Measurements from ENCODE around the gene CARMIL1. TPM values are rescaled to one million over a fixed set of nuclear protein-coding genes. Genes with fewer than 3 reads are reported as not detected.

CARMIL1 gene
- total RNA-seq, 2 donors from 2014 or later = 10.8 to 11.3 TPM

GRCh38 chr6:25603251-25603650 lies 324.1 kb downstream of the CARMIL1 start:
- ATAC-seq (no peak), DNase-seq (no peak)
- intact Hi-C loops (cut with DNase I) = loop anchor here in 1 of 2 donors (2.0 kb wide), 1 partner anchor 380 kb away; no protein-coding TSS in a partner anchor

DNA sequence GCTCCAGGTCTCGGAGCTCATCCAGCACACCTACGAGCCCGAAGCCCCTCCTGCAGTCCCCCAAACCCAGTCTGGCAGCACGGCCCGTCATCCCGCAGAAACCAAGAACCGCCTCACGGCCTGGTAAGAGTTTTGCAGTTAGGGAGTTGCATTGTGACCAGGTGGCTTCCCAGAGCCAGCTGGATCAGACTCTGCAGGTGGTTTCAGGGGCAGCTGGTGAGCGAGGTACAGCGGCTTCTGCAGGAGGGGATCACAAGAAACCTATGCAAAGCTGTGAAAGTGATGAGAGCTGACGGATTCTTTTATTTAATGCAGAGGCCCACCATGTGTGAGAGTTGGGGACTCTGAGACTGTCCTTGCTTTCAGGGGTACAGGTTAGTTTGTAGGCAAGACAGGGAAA lies 327.0 kb downstream of the CARMIL1 start:
- ATAC-seq (no peak), DNase-seq (no peak)
- intact Hi-C loops (cut with DNase I) = no loop called here

GRCh38 chr6:25608558-25609174 lies 329.5 kb downstream of the CARMIL1 start:
- DNase-seq (no peak), ATAC-seq (no peak)

DNA sequence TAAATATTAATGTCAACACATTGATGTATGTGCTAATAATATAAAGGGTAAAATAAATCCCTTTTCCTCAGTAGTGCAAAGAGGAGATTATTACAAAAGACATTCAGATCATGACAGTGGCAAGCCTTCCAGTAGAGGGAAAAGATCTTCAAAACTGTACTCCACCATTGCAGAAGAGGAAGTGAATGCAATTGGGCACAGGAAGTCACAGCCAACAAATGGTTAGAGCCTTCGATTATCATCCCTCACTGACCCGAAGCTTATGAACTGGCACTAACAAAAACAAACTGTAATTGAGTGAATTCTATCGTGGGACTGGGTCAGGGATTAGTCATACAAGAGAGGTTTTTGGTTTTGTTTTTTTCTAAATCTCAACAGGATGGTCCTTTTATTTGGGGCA lies 333.5 kb downstream of the CARMIL1 start:
- ATAC-seq = no peak
- intact Hi-C loops (cut with DNase I) = no loop called here
- no peak for DNase-seq

More at GRCh38 chr6:25608558-25609174, 329.5 kb downstream of the CARMIL1 start:
- intact Hi-C loops (cut with DNase I) = no loop called here

GRCh38 chr6:25613415-25613814 lies 334.2 kb downstream of the CARMIL1 start:
- DNase-seq (no peak), ATAC-seq (no peak)
- intact Hi-C loops (cut with DNase I) = no loop called here

- intact Hi-C loops (cut with DNase I) = no loop called here
Observed at GRCh38 chr6:25614052-25614451, 334.9 kb downstream of the CARMIL1 start.

DNA sequence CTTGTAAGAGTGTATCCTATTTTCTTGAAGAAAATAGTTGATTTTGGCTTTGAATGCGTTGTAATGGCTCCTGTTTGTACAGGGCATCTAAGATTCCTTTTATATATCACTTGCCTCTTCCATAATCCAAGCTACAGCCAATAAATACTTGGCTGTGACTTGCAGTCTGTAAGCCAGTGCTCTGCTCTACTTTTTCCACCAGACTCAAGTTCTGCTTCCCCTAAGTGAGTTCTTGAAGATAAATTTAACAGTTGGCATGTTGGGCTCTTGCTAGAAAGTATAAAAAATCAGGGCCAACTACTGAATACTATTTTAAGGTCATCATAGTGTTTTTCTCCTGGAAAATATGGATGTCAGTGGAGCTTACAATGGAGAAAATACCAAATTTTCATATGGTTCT lies 336.3 kb downstream of the CARMIL1 start:
- intact Hi-C loops (cut with DNase I) = no loop called here
- ATAC-seq (no peak), DNase-seq (no peak)

More at GRCh38 chr6:25614052-25614451, 334.9 kb downstream of the CARMIL1 start:
- no peak for ATAC-seq
- no peak for DNase-seq

DNA sequence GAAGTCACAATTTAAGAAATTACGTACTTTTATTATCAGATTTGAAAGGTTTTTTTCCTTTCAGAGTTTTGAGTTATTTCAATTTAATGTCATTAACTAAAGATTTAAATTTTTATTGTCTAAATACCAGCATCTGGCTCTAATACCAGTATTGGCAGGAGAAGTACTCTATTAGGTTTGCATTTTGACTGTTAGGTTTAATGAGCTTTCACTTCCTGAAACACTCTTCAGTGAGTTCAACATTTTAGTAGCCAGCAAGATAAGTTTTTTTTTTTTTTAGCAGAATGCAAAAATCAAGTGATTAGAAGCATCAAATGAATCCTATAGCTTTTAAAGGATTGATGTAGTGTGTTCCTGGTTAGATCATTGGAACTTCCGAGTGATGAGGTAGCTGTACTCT lies 338.8 kb downstream of the CARMIL1 start:
- intact Hi-C loops (cut with DNase I) = no loop called here
- ATAC-seq (no peak), DNase-seq (no peak)

DNA sequence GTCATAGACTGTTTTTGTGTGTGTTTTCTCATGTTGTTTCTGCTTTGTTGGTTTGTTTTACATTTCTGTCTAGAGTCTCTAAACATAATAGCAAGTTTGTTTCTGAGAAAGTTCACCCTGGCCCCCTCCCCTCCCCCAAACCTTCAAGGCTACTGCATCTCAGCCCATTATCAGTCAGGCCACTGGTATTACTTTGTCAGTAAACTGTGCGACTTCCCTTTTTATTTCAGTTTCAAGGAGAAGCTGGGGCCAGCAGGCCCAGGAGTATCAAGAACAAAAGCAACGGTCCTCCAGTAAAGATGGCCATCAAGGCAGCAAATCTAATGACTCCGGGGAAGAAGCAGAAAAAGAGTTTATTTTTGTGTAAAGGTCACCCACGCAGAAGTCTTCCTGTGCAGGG lies 340.0 kb downstream of the CARMIL1 start:
- no peak for ATAC-seq
- no peak for DNase-seq
- intact Hi-C loops (cut with DNase I) = no loop called here

DNA sequence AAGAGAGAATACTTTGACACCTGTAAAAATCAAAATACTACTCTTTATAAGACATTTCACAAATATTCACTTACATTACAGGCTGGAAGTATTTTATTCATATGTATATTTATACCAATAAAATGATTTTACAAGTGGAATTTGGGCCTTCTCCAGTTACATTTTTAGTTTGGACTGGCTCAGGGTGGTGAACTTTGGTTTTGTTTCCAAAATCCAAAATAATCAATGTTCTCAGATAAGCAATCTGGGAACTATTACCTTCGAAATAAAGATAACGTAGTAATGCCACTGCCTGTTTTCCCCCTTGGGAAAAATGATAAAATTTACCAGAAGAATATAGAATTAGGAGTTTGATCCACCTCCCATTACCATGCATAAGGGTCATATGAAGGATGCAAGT lies 341.2 kb downstream of the CARMIL1 start:
- intact Hi-C loops (cut with DNase I) = no loop called here
- ATAC-seq (no peak), DNase-seq (no peak)

DNA sequence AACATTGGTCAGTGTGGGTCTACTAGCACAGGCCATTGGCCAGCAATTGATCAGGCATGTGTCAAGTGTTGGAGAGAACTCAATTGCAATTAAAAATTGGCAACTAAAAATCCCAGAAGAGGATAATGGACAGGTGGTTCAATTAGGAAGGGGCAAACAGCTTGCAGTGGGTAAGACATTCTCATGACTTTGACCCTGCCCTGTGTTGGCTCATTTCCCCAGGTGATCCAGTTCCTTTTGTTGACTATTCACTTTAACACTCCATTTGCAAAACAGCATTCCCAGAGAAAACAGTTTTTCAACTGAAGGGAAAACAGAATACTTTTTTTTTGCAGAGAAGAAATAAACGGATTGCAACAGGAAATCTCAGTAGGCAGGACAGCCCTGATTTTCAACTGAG lies 343.9 kb downstream of the CARMIL1 start:
- intact Hi-C loops (cut with DNase I) = no loop called here
- DNase-seq = no peak

DNA sequence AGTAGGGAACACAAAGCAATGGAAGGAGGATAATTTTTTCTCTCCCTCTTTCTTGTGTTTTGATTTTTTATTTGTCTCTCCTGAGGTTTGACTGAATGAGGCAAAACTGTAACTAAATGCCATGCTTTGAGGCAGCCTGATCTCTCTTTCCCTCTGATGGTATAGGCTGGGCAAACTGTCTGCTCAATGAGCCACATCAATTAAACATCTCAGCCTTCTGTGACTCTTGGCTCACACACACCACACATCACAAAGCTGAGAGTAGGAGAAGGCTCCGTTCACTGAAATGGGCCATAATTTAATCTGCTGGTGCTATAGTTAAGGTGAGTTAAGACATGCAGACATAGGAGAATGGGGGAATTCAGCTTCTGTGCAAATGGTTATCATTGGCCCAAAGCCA lies 344.7 kb downstream of the CARMIL1 start:
- intact Hi-C loops (cut with DNase I) = no loop called here
- DNase-seq (no peak), ATAC-seq (no peak)

More for the DNA sequence above, 343.9 kb downstream of the CARMIL1 start:
- no peak for ATAC-seq

DNA sequence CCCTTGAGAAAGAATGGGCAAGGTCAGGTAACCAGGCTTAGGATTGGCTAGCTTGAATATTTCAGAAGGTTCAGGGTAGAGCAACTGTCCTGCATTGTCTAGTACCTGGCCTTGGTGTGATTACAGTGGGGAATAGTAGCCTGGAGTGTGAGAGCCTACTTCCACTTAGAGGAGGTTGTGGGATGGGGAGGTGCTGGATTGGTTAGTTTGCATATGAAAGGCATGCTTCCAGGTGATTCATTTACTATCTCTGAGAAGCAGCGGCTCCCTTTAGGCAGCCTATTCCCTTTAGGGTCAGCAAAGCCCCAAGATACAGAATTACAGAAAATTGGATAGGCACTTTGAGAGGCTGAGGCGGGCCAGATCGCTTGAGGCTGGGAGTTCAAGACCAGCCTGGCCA lies 347.8 kb downstream of the CARMIL1 start:
- intact Hi-C loops (cut with DNase I) = no loop called here
- no peak for ATAC-seq
- DNase-seq = no peak

GRCh38 chr6:25628471-25629197 lies 349.5 kb downstream of the CARMIL1 start:
- ATAC-seq (no peak), DNase-seq (no peak)
- intact Hi-C loops (cut with DNase I) = no loop called here

GRCh38 chr6:25629198-25629576 lies 350.0 kb downstream of the CARMIL1 start:
- intact Hi-C loops (cut with DNase I) = no loop called here
- DNase-seq = no peak
- no peak for ATAC-seq

DNA sequence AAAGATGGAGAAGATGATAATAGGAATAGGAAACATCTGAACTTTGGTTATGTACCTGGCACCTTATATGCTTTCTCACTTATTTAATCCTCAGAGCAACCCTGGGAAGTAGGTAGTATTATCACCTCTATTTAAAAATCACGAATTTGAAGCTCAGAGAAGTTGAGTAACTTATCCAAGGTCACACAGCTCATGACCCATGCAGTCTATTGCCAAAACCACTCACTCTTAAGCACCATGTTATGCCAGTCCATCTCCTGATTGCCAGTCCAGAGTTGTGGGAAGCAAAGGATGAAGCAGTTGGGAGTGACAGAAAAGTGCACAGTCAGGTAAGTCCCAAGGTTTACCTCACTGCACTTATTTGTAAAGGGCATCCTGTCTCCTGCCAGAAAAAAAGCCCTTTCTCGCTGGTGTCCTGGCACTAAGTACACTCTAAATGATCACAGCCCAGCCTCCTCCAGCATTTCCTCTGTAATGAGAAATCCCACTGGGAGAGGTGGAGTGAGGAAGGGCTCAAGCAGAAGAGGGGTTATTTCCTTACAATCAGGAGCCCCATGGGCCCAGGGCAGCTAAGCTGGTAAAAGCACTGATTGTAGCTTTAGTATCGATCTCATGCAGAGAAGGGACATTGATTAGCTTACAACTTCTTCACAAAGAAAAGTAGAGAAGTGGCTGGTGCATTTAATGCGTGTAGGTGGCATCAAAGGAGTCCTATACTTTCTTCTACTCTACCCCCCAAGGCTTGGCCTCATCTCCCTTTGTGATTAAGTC lies 351.5 kb downstream of the CARMIL1 start:
- ATAC-seq (no peak), DNase-seq (no peak)
- intact Hi-C loops (cut with DNase I) = no loop called here

DNA sequence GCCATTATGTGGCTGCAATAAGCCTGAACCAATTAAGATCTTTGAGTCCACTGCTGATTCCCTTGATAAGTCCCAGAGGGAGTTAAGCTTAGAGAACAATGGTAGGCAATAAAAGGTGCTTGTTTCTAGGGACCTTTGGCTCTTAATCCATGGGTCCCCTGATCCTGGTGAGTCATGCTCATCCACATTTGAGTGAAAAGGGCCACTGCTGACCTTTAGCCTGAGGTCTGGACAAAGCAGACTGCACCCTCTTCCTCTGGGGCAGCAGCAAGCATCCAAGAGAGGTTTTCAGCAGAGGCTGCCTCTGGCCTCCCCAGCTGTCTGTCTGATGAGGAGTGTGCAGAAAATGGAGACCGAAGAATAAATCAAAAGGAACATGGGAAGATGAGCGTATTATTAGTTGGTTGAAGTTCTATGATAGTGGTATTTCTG lies 356.7 kb downstream of the CARMIL1 start:
- DNase-seq (no peak), ATAC-seq (no peak)
- intact Hi-C loops (cut with DNase I) = no loop called here

GRCh38 chr6:25637211-25637610 lies 358.0 kb downstream of the CARMIL1 start:
- intact Hi-C loops (cut with DNase I) = no loop called here
- no peak for DNase-seq
- no peak for ATAC-seq

GRCh38 chr6:25637960-25638434 lies 358.8 kb downstream of the CARMIL1 start:
- intact Hi-C loops (cut with DNase I) = no loop called here
- ATAC-seq (no peak), DNase-seq (no peak)

DNA sequence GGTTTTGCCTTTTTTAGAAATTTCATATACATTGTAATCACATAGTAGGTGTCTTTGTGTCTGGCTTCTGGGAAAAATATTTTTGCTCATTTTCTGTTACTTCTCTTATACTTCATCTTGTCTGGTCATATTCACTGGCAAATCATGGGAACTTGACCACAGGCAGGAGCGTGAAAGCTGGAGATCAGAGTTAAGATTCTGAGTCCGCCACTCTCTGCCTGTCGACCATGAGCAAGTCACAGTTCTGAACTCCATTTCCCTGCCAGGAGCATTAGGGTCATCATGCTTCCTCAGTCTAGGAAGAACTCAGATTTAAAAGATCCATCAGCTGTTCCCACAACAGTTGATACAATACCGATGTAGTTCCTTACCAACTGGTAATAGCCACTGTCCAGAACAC lies 360.5 kb downstream of the CARMIL1 start:
- DNase-seq (no peak), ATAC-seq (no peak)
- intact Hi-C loops (cut with DNase I) = no loop called here

All from left cardiac atrium (tissue), 4 donors.